Type B pancreatic cell (in vitro differentiated cells): ENCODE measurements around the gene MED1. TPM values are rescaled to one million over a fixed set of nuclear protein-coding genes. Genes with fewer than 3 reads are reported as not detected.
"Not testable (repeated sequence)": the region's sequence is repeated elsewhere in the genome, so short reads cannot be mapped to it uniquely, and the experiment has no call there.

Experiments used
- DNase-seq: peaks from one replicate; pipeline ENCODE4 v3.0.0; 2021; ENCODE audit warnings: mixed read lengths; ENCODE audit not compliant: unreplicated experiment; ENCODE audit errors: extremely low spot score
- H3K27ac Mint-ChIP-seq: 2 replicates; pipeline ENCODE4 v1.8.0; 2021; ENCODE audit warnings: mild to moderate bottlenecking, mixed read lengths
- H3K27me3 Mint-ChIP-seq: 2 replicates; pipeline ENCODE4 v1.8.0; 2021; ENCODE audit warnings: mixed read lengths
- H3K36me3 Mint-ChIP-seq: 2 replicates; pipeline ENCODE4 v1.8.0; 2021; ENCODE audit warnings: mixed read lengths
- H3K4me1 Mint-ChIP-seq: one replicate; pipeline ENCODE4 v1.8.0; 2021; ENCODE audit warnings: mixed read lengths; ENCODE audit not compliant: unreplicated experiment
- H3K4me3 Mint-ChIP-seq: 2 replicates; pipeline ENCODE4 v1.8.0; 2021; ENCODE audit warnings: mild to moderate bottlenecking, mixed read lengths
- H3K9me3 Mint-ChIP-seq: 2 replicates; pipeline ENCODE4 v1.8.0; 2021; ENCODE audit warnings: mixed read lengths
- CTCF ChIP-seq: fragments of 200-600 bp; sonication (generic); conservative IDR thresholded peaks from 2 replicates; pipeline ENCODE4 v1.5.0; 2021; ENCODE audit warnings: antibody characterized with exemption, mild to moderate bottlenecking
- total RNA-seq: library from RNA; stranded (reverse); gene quantifications from 2 replicates; pipeline ENCODE4 v1.2.1, GENCODE V29; 2021; ENCODE audit warnings: low replicate concordance

MED1 gene
- total RNA-seq, 1 donor from 2014 or later = 46.2 TPM

GRCh38 chr17:39385040-39385439, 66.0 kb downstream of the MED1 start:
- H3K4me1 Mint-ChIP-seq = peaks cover 5% of the 10 kb centered on the region
- H3K27me3 Mint-ChIP-seq = no peaks in the 10 kb centered on the region
- H3K27ac Mint-ChIP-seq = no peak overlapping the region

GRCh38 chr17:39380144-39380543, 70.9 kb downstream of the MED1 start:
- H3K4me1 Mint-ChIP-seq = peaks cover 18% of the 10 kb centered on the region
- TF ChIP-seq CTCF = no peak
- no peaks in the 10 kb centered on the region for H3K9me3 Mint-ChIP-seq
- no peaks in the 10 kb centered on the region for H3K27me3 Mint-ChIP-seq
- H3K27ac Mint-ChIP-seq = no peak overlapping the region
- H3K4me3 Mint-ChIP-seq = no peak overlapping the region
- DNase-seq = no peak
- no peaks in the 10 kb centered on the region for H3K36me3 Mint-ChIP-seq

More at GRCh38 chr17:39385040-39385439, 66.0 kb downstream of the MED1 start:
- no peak for TF ChIP-seq CTCF
- no peaks in the 10 kb centered on the region for H3K9me3 Mint-ChIP-seq
- DNase-seq = no peak
- H3K4me3 Mint-ChIP-seq = no peak overlapping the region
- no peaks in the 10 kb centered on the region for H3K36me3 Mint-ChIP-seq

GRCh38 chr17:39376434-39376833, 74.6 kb downstream of the MED1 start:
- no peak for DNase-seq
- Mint-ChIP-seq H3K27ac (no peak overlapping the region), H3K9me3 (no peaks in the 10 kb centered on the region), H3K27me3 (no peaks in the 10 kb centered on the region), H3K4me1 (peaks cover 18% of the 10 kb centered on the region), H3K4me3 (no peak overlapping the region), H3K36me3 (no peaks in the 10 kb centered on the region)
- TF ChIP-seq CTCF = no peak

- H3K27ac Mint-ChIP-seq, H3K27me3 Mint-ChIP-seq, H3K4me3 Mint-ChIP-seq, DNase-seq, H3K36me3 Mint-ChIP-seq, H3K9me3 Mint-ChIP-seq, H3K4me1 Mint-ChIP-seq: not testable (repeated sequence)
Measured at GRCh38 chr17:39367805-39368204, 83.3 kb downstream of the MED1 start.

- Mint-ChIP-seq H3K27me3 (no peaks in the 10 kb centered on the region), H3K4me1 (peaks cover 13% of the 10 kb centered on the region), H3K4me3 (no peak overlapping the region), H3K27ac (no peak overlapping the region), H3K9me3 (no peaks in the 10 kb centered on the region), H3K36me3 (peaks cover 4% of the 10 kb centered on the region)
- no peak for TF ChIP-seq CTCF
- no peak for DNase-seq
Measured at GRCh38 chr17:39365872-39366271, 85.2 kb downstream of the MED1 start.

GRCh38 chr17:39365242-39365641, 85.8 kb downstream of the MED1 start:
- DNase-seq = no peak
- Mint-ChIP-seq H3K27ac (no peak overlapping the region), H3K27me3 (no peaks in the 10 kb centered on the region), H3K4me1 (peaks cover 14% of the 10 kb centered on the region), H3K4me3 (no peak overlapping the region), H3K9me3 (no peaks in the 10 kb centered on the region), H3K36me3 (peaks cover 4% of the 10 kb centered on the region)
- no peak for TF ChIP-seq CTCF
